Liver (tissue), 9 donors: Measurements from ENCODE around the gene PDCD5. TPM values are rescaled to one million over a fixed set of nuclear protein-coding genes. Genes with fewer than 3 reads are reported as not detected.

Source experiments
- DNase-seq: peaks from one replicate; pipeline ENCODE4 v3.0.0-alpha.2; 2017; ENCODE audit warnings: low spot score
- H3K27ac ChIP-seq, 2 donors: one replicate each; pipeline ENCODE4 v1.7.0; 2013; ENCODE audit warnings: inconsistent platforms in 2 of 2, low read length in 2 of 2, control low read depth in 1 of 2, low read depth in 1 of 2, mild to moderate bottlenecking in 1 of 2
- H3K27me3 ChIP-seq, 4 donors: one replicate each; pipeline versions ENCODE4 v1.6.1 to v1.7.0; 2013; ENCODE audit warnings: low read length in 3 of 4, inconsistent platforms in 1 of 4, mild to moderate bottlenecking in 1 of 4, moderate library complexity in 1 of 4; ENCODE audit not compliant: control insufficient read depth in 4 of 4, insufficient read depth in 4 of 4
- H3K36me3 ChIP-seq, 4 donors: one replicate each; pipeline versions ENCODE4 v1.6.1 to v1.7.0; 2013; ENCODE audit warnings: low read length in 3 of 4, mild to moderate bottlenecking in 3 of 4, low read depth in 1 of 4, moderate library complexity in 1 of 4; ENCODE audit not compliant: control insufficient read depth in 4 of 4, insufficient read depth in 3 of 4
- H3K4me1 ChIP-seq, 4 donors: one replicate each; pipeline versions ENCODE4 v1.6.1 to v1.7.0; 2013; ENCODE audit warnings: low read length in 3 of 4, mild to moderate bottlenecking in 3 of 4, moderate library complexity in 1 of 4; ENCODE audit not compliant: control insufficient read depth in 4 of 4, insufficient read depth in 4 of 4
- H3K4me3 ChIP-seq, 3 donors: one replicate each; pipeline versions ENCODE4 v1.6.1 to v1.7.0; 2013; ENCODE audit warnings: low read length in 3 of 3, control low read depth in 1 of 3, low read depth in 1 of 3, mild to moderate bottlenecking in 1 of 3
- H3K9ac ChIP-seq, 2 donors: one replicate each; pipeline ENCODE4 v1.7.0; 2013; ENCODE audit warnings: low read length in 2 of 2, mild to moderate bottlenecking in 2 of 2, moderate library complexity in 2 of 2, control low read depth in 1 of 2, low read depth in 1 of 2
- H3K9me3 ChIP-seq, 4 donors: one replicate each; pipeline versions ENCODE4 v1.6.1 to v1.7.0; 2013; ENCODE audit warnings: low read length in 3 of 4; ENCODE audit not compliant: control insufficient read depth in 4 of 4
- ATF3 ChIP-seq: IDR thresholded peaks from 2 replicates; pipeline ENCODE4 v1.6.1; 2016; ENCODE audit warnings: antibody characterized with exemption
- CTCF ChIP-seq: fragments of 150-350 bp; IDR thresholded peaks from 2 replicates; pipeline ENCODE4 v1.5.1; 2017; ENCODE audit warnings: improper control_type of control experiment, low read depth, low read length; ENCODE audit not compliant: missing input control
- EGR1 ChIP-seq, 2 donors: IDR thresholded peaks; 2 replicates each; pipeline ENCODE4 v1.6.1; 2016 to 2018; ENCODE audit warnings: antibody characterized with exemption in 2 of 2, low read depth in 2 of 2
- FOXA1 ChIP-seq: IDR thresholded peaks from 2 replicates; pipeline ENCODE4 v1.6.1; 2016; ENCODE audit warnings: antibody characterized with exemption
- FOXA2 ChIP-seq: IDR thresholded peaks from 2 replicates; pipeline ENCODE4 v1.6.1; 2016; ENCODE audit warnings: antibody characterized with exemption
- GABPA ChIP-seq, 2 donors: IDR thresholded peaks in 1 of 2; conservative IDR thresholded peaks in 1 of 2; 2 replicates each; pipeline ENCODE4 v1.6.1; 2016; ENCODE audit warnings: antibody characterized with exemption in 2 of 2, mild to moderate bottlenecking in 1 of 2, moderate library complexity in 1 of 2
- HNF4A ChIP-seq, 2 donors: conservative IDR thresholded peaks; 2 replicates each; pipeline ENCODE4 v1.6.1; 2016; ENCODE audit warnings: antibody characterized with exemption in 2 of 2, mild to moderate bottlenecking in 2 of 2
- HNF4G ChIP-seq: IDR thresholded peaks from 2 replicates; pipeline ENCODE4 v1.6.1; 2016; ENCODE audit warnings: antibody characterized with exemption
- JUND ChIP-seq, 2 donors: IDR thresholded peaks; 2 replicates each; pipeline ENCODE4 v1.6.1; 2016; ENCODE audit warnings: antibody characterized with exemption in 2 of 2
- MAX ChIP-seq: IDR thresholded peaks from 2 replicates; pipeline ENCODE4 v1.6.1; 2016; ENCODE audit warnings: antibody characterized with exemption
- NR2F2 ChIP-seq: IDR thresholded peaks from 2 replicates; pipeline ENCODE4 v1.6.1; 2016; ENCODE audit warnings: antibody characterized with exemption
- RAD21 ChIP-seq, 2 donors: IDR thresholded peaks; 2 replicates each; pipeline ENCODE4 v1.6.1; 2016; ENCODE audit warnings: antibody characterized with exemption in 2 of 2, mild to moderate bottlenecking in 2 of 2
- RXRA ChIP-seq, 2 donors: IDR thresholded peaks; 2 replicates each; pipeline ENCODE4 v1.6.1; 2017 to 2018; ENCODE audit warnings: antibody characterized with exemption in 2 of 2, mild to moderate bottlenecking in 1 of 2
- SP1 ChIP-seq: IDR thresholded peaks from 2 replicates; pipeline ENCODE4 v1.6.1; 2018; ENCODE audit warnings: antibody characterized with exemption, mild to moderate bottlenecking
- TAF1 ChIP-seq: conservative IDR thresholded peaks from 2 replicates; pipeline ENCODE4 v1.6.1; 2016; ENCODE audit warnings: antibody characterized with exemption, mild to moderate bottlenecking
- YY1 ChIP-seq: IDR thresholded peaks from 2 replicates; pipeline ENCODE4 v1.6.1; 2016; ENCODE audit warnings: antibody characterized with exemption, mild to moderate bottlenecking
- ZBTB33 ChIP-seq: IDR thresholded peaks from 2 replicates; pipeline ENCODE4 v1.6.1; 2016; ENCODE audit warnings: antibody characterized with exemption
- WGBS: extraction: QIAGEN DNeasy Blood & Tissue Kit; methylation state at CpG from one replicate; pipeline ENCODE4 v1.1.7; 2013; 5-methylcytosine and 5-hydroxymethylcytosine counted together
- polyA plus RNA-seq, 2 donors: library from polyadenylated mRNA; stranded (reverse) in 1 of 2; unstranded in 1 of 2; fragments of 200-250 nt in 1 of 2; fragments of >200 nt in 1 of 2; fragmentation: Nextera tagmentation in 1 of 2; extraction: Ambion mirVana in 1 of 2; gene quantifications; one replicate each; pipeline versions ENCODE4 v1.2.1 to v1.2.3, GENCODE V29; 2013 to 2015
- total RNA-seq, 2 donors: library from RNA; depleted of rRNA; stranded (reverse); fragments of >200 nt; gene quantifications; one replicate each; pipeline ENCODE4 v1.2.3, GENCODE V29; 2014
- TF ChIP-seq, protein P1 (sequence below): IDR thresholded peaks from 2 replicates; pipeline ENCODE4 v1.6.1; 2016; ENCODE audit warnings: antibody characterized with exemption, mild to moderate bottlenecking
- donor health status: healthy.
- donor health status: healthy.
- donor health status: healthy.
- donor health status: healthy.
- donor health status: healthy.

PDCD5 gene
- total and polyA plus RNA-seq, 4 donors: 25.4 to 90.8 (median 36.2) TPM

- Histone ChIP-seq H3K36me3 (peaks cover 11 to 25% (median 22%) of the 10 kb centered on the region in 4 donors), H3K9me3 (no peaks in the 10 kb centered on the region), H3K9ac (no peak overlapping the region), H3K27ac (no peak overlapping the region), H3K4me1 (no peaks in the 10 kb centered on the region), H3K27me3 (no peaks in the 10 kb centered on the region), H3K4me3 (no peak overlapping the region)
- WGBS: 97% methylated on average over 2 of the region's 2 CpGs
- no peak for DNase-seq
- TF ChIP-seq NR2F2: no peak
- no peak for TF ChIP-seq JUND (IDR thresholded peaks at IDR 0.05)
- no peak for TF ChIP-seq GABPA (IDR thresholded peaks at IDR 0.05 in 1 of 2, conservative IDR thresholded peaks at IDR 0.05 in 1 of 2)
- TF ChIP-seq ATF3: no peak
- no peak for TF ChIP-seq MAX
- TF ChIP-seq RXRA (IDR thresholded peaks at IDR 0.05): no peak
- TF ChIP-seq, protein P1, sequence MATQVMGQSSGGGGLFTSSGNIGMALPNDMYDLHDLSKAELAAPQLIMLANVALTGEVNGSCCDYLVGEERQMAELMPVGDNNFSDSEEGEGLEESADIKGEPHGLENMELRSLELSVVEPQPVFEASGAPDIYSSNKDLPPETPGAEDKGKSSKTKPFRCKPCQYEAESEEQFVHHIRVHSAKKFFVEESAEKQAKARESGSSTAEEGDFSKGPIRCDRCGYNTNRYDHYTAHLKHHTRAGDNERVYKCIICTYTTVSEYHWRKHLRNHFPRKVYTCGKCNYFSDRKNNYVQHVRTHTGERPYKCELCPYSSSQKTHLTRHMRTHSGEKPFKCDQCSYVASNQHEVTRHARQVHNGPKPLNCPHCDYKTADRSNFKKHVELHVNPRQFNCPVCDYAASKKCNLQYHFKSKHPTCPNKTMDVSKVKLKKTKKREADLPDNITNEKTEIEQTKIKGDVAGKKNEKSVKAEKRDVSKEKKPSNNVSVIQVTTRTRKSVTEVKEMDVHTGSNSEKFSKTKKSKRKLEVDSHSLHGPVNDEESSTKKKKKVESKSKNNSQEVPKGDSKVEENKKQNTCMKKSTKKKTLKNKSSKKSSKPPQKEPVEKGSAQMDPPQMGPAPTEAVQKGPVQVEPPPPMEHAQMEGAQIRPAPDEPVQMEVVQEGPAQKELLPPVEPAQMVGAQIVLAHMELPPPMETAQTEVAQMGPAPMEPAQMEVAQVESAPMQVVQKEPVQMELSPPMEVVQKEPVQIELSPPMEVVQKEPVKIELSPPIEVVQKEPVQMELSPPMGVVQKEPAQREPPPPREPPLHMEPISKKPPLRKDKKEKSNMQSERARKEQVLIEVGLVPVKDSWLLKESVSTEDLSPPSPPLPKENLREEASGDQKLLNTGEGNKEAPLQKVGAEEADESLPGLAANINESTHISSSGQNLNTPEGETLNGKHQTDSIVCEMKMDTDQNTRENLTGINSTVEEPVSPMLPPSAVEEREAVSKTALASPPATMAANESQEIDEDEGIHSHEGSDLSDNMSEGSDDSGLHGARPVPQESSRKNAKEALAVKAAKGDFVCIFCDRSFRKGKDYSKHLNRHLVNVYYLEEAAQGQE: no peak
- TF ChIP-seq ZBTB33: no peak
- TF ChIP-seq FOXA1: no peak
- no peak for TF ChIP-seq HNF4A (conservative IDR thresholded peaks at IDR 0.05)
- no peak for TF ChIP-seq RAD21 (IDR thresholded peaks at IDR 0.05)
- TF ChIP-seq CTCF: no peak
- TF ChIP-seq EGR1 (IDR thresholded peaks at IDR 0.05; ENCODE audit: low read depth in 2 of 2): no peak
- no peak for TF ChIP-seq TAF1
- no peak for TF ChIP-seq HNF4G
- no peak for TF ChIP-seq FOXA2
- no peak for TF ChIP-seq SP1
- no peak for TF ChIP-seq YY1
Measured at GRCh38 chr19:32594021-32594420, 13.0 kb downstream of the PDCD5 start.

GRCh38 chr19:32595491-32595890, 14.5 kb downstream of the PDCD5 start:
- Histone ChIP-seq H3K4me1 (no peaks in the 10 kb centered on the region), H3K27me3 (no peaks in the 10 kb centered on the region), H3K9me3 (no peaks in the 10 kb centered on the region), H3K9ac (no peak overlapping the region), H3K27ac (no peak overlapping the region), H3K4me3 (no peak overlapping the region), H3K36me3 (peaks cover 11 to 25% (median 22%) of the 10 kb centered on the region in 4 donors)
- WGBS: 96% methylated on average over 6 of the region's 6 CpGs
- DNase-seq: no peak
- no peak for TF ChIP-seq HNF4A (conservative IDR thresholded peaks at IDR 0.05)
- no peak for TF ChIP-seq TAF1
- no peak for TF ChIP-seq RAD21 (IDR thresholded peaks at IDR 0.05)
- no peak for TF ChIP-seq MAX
- no peak for TF ChIP-seq SP1
- TF ChIP-seq GABPA (IDR thresholded peaks at IDR 0.05 in 1 of 2, conservative IDR thresholded peaks at IDR 0.05 in 1 of 2): no peak
- TF ChIP-seq ATF3: no peak
- no peak for TF ChIP-seq CTCF
- TF ChIP-seq FOXA1: no peak
